Activated T-cell treated with anti-CD3 and anti-CD28 coated beads, Interleukin-2, amount 50 U/mL, for 72 hours (primary cell): ENCODE results near the gene MTX1. TPM values are rescaled to one million over a fixed set of nuclear protein-coding genes. Genes with fewer than 3 reads are reported as not detected.
"Not testable (repeated sequence)": the region's sequence is repeated elsewhere in the genome, so short reads cannot be mapped to it uniquely, and the experiment has no call there.

Experiments used
- ATAC-seq, 2 donors: fragments of 150-1000 bp; cut with Tn5 transposase; replicated peaks in 1 of 2; 2 replicates each; pipeline ENCODE4 v1.10.0; 2021; ENCODE audit warnings: moderate library complexity in 2 of 2, mild to moderate bottlenecking in 1 of 2
- DNase-seq, 2 donors: peaks; one replicate each; pipeline ENCODE4 v3.0.0; 2021 to 2022; ENCODE audit warnings: mixed read lengths in 1 of 2
- H3K27ac Mint-ChIP-seq: one replicate; pipeline ENCODE4 v1.8.0; 2022; ENCODE audit warnings: mild to moderate bottlenecking, moderate library complexity, mixed read lengths
- H3K27me3 Mint-ChIP-seq: one replicate; pipeline ENCODE4 v1.8.0; 2022; ENCODE audit warnings: low read depth, mixed read lengths
- H3K36me3 Mint-ChIP-seq, 2 donors: one replicate each; pipeline ENCODE4 v1.8.0; 2022; ENCODE audit warnings: mixed read lengths in 2 of 2, mild to moderate bottlenecking in 1 of 2; ENCODE audit not compliant: insufficient read depth in 2 of 2
- H3K4me1 Mint-ChIP-seq: one replicate; pipeline ENCODE4 v1.8.0; 2022; ENCODE audit warnings: low read depth, mixed read lengths
- H3K4me3 Mint-ChIP-seq, 2 donors: one replicate each; pipeline ENCODE4 v1.8.0; 2022; ENCODE audit warnings: mild to moderate bottlenecking in 2 of 2, mixed read lengths in 2 of 2, moderate library complexity in 2 of 2
- H3K9me3 Mint-ChIP-seq, 2 donors: one replicate each; pipeline ENCODE4 v1.8.0; 2022; ENCODE audit warnings: mixed read lengths in 2 of 2
- total RNA-seq, 2 donors: library from RNA; stranded (reverse); gene quantifications; one replicate each; pipeline ENCODE4 v1.2.3, GENCODE V29; 2022

Gene MTX1
- total RNA-seq, 2 donors from 2014 or later: 25.5 to 27.4 TPM

DNA sequence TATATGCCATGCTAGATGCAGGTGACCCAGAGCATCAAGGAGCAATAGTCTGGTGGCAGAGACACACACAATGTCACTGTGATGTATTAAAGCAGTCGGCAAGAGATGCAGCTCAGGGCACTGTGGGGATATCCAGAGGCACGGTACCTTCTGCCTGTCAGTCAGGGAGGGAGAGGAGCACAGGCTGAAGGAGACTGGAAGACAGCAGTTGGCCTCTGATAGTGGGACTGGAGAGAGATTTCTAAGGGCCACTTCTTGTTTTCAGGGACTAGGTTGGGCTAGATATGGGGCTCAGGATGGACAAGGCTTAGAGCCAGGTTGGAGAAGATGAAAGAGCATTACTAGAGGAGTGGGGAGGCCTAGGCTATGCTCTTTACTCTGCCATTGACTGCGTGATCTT is 22.8 kb downstream of the MTX1 start:
- DNase-seq, H3K27me3 Mint-ChIP-seq, H3K27ac Mint-ChIP-seq, H3K9me3 Mint-ChIP-seq, H3K4me3 Mint-ChIP-seq, H3K36me3 Mint-ChIP-seq, ATAC-seq: not testable (repeated sequence)
- peaks cover 25% of the 10 kb centered on the region for H3K4me1 Mint-ChIP-seq

DNA sequence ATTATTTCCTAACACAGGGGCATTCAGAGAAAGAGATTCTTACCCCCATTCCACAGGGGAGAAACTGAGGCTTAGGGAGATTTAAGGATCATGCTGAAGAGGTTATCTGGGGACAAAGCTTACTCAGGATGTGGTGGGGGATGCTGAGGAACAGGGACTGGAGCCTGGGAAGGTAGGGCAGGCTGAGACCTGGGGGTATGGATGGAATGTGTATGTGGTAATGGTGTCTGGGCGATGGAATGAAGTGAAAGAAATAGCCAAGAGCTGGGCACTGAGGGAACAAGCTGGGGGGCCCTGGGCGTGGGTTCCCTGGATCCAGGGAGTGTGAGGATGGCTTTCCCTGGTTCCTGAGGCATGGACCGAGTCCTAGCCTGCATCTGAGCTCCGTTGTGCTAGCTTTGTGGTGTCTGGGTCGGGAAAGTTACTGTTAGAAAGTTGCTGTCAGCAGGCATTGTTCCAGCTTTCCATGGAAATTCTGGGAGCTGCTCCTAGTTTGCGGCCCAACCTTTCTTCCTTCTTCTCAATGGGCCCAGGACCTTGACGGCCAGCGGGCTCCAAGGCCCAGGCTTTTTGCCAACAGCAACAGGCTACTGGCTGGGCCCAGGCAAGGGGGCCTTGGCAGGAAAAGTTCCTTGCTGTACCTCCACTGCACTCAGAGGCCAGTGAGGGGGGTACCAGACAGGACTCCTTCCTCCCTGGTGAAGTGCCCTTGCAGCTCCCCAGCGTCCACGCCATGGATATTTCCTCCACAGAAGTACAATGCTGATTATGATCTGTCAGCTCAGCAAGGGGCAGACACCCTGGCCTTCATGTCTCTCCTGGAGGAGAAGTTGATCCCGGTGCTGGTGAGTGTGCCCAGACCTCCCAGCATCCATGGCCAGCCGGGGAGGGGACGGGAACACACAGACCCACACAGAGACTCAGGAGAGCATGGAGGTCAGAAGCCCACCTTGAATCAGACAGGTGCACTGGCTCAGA is 23.8 kb downstream of the MTX1 start:
- not testable (repeated sequence) for H3K27me3 Mint-ChIP-seq, H3K4me3 Mint-ChIP-seq, H3K9me3 Mint-ChIP-seq, ATAC-seq, H3K36me3 Mint-ChIP-seq, DNase-seq, H3K27ac Mint-ChIP-seq
- peaks cover 17% of the 10 kb centered on the region for H3K4me1 Mint-ChIP-seq

DNA sequence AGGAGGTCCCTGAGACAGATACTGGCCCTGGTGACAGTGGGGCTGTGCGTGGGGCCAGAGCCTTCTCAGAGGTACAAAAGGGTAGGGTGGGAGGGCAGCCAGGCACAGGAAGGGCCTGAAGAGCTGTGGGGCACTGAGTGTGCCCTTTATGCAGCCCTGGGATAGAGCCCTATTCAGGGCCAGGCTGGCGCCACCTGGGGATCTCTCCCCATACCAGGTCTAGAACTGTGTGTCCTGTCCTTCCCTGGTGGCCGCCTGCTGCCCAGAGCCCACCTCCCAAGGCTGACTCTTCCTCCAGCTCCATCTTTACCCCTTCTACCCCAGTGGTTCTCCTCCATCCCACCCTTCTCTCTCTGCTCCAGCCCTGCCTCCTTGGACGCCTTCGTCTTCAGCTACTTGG is 25.0 kb downstream of the MTX1 start:
- not testable (repeated sequence) for H3K27ac Mint-ChIP-seq, H3K4me3 Mint-ChIP-seq, H3K4me1 Mint-ChIP-seq, H3K9me3 Mint-ChIP-seq, DNase-seq, H3K27me3 Mint-ChIP-seq, H3K36me3 Mint-ChIP-seq
- peak; percentile 14 for ATAC-seq

- not testable (repeated sequence) for H3K4me3 Mint-ChIP-seq, H3K9me3 Mint-ChIP-seq, H3K27me3 Mint-ChIP-seq, H3K36me3 Mint-ChIP-seq, DNase-seq, ATAC-seq, H3K4me1 Mint-ChIP-seq
- H3K27ac Mint-ChIP-seq: peak overlapping the region; percentile 59
These were observed 26.9 kb downstream of the MTX1 start for GRCh38 chr1:155235375-155235774.

DNA sequence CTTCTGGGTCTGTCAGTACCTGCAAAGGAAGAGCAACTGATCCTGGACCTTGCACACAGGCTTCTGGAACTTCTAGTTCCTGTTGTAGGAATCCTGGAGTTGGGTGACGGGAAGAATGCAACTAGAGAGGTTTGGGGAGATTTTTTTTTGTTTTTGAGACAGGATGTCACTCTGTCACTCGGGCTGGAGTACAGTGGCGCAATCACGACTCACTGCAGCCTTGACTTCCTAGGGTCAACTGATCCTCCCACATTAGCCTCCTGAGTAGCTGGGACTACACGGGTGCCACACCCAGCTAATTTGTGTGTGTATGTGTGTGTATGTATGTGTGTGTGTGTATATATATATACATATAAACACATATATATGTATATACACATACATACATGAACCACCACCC is 28.0 kb downstream of the MTX1 start:
- H3K27ac Mint-ChIP-seq: no peak overlapping the region
- no peaks in the 10 kb centered on the region for H3K27me3 Mint-ChIP-seq
- no peaks in the 10 kb centered on the region for H3K9me3 Mint-ChIP-seq
- ATAC-seq (no peak), DNase-seq (no peak)
- no peak overlapping the region for H3K4me3 Mint-ChIP-seq
- peaks cover 14% of the 10 kb centered on the region for H3K4me1 Mint-ChIP-seq
- H3K36me3 Mint-ChIP-seq: peaks cover 3 to 5% of the 10 kb centered on the region in 2 donors

- peaks cover 2 to 3% of the 10 kb centered on the region in 2 donors for H3K36me3 Mint-ChIP-seq
- peak overlapping the region; percentile 79 to 88 for H3K4me3 Mint-ChIP-seq
- DNase-seq (peak; percentile 66 to 70), ATAC-seq (peak; percentile 47 to 52)
- no peaks in the 10 kb centered on the region for H3K27me3 Mint-ChIP-seq
- H3K27ac Mint-ChIP-seq: peak overlapping the region; percentile 83
- peaks cover 53% of the 10 kb centered on the region for H3K4me1 Mint-ChIP-seq
- H3K9me3 Mint-ChIP-seq: no peaks in the 10 kb centered on the region
These were observed 32.7 kb downstream of the MTX1 start for GRCh38 chr1:155241069-155241679.

DNA sequence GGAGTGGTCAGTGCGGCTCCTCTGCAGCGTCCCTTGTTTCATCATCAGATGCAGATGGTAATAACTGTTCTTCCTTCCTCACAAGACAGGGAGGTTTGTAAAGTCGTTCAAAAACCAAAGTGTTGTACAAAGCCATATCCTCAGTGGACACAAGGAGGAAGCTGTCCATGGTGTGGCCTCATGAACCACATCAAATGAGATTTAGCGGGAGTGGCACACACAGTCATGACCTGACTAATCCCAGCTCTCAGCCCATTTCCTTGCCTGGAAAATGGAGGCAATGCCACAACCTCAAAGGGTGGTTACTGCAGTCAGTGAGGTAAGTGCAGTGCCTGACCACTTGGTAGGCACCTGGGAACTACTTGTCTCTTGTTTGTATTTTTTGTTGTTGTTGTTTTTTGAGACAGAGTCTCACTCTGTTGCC is 33.4 kb downstream of the MTX1 start:
- Mint-ChIP-seq H3K4me1 (peaks cover 53% of the 10 kb centered on the region), H3K36me3 (peaks cover 4 to 5% of the 10 kb centered on the region in 2 donors), H3K27me3 (no peaks in the 10 kb centered on the region), H3K9me3 (no peaks in the 10 kb centered on the region), H3K4me3 (peak overlapping the region; percentile 79 to 88), H3K27ac (no peak overlapping the region)
- DNase-seq: no peak
- no peak for ATAC-seq

DNA sequence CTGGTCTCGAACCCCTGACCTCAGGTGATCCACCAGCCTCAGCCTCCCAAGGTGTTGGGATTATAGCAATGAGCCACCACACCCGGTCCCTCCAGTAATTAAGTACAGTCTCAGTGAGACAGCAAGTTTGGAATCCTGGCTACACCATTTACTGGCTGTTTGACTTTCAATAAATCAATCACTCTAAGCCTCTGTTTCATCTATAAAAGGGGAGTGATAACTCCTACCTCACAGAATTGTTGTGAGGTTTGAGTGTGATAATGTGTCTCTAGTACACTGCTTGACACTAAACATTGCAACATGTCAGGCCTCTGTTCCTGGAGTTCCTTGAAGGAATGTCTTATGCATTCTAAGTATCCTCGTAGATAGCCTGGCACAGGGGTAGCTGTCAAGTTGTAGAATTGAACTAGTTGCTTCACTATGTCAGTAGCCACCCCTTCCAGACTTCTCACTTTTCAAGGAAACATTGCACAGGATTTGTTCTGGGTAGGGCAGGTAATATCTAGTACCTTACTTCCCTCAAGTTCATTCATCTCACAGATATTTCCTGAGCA is 34.4 kb downstream of the MTX1 start:
- peak overlapping the region; percentile 44 for H3K27ac Mint-ChIP-seq
- peaks cover 53% of the 10 kb centered on the region for H3K4me1 Mint-ChIP-seq
- no peak for DNase-seq
- H3K9me3 Mint-ChIP-seq: no peaks in the 10 kb centered on the region
- H3K4me3 Mint-ChIP-seq: peak overlapping the region; percentile 79 to 90
- no peaks in the 10 kb centered on the region for H3K27me3 Mint-ChIP-seq
- peaks cover 3 to 5% of the 10 kb centered on the region in 2 donors for H3K36me3 Mint-ChIP-seq
- ATAC-seq: no peak

DNA sequence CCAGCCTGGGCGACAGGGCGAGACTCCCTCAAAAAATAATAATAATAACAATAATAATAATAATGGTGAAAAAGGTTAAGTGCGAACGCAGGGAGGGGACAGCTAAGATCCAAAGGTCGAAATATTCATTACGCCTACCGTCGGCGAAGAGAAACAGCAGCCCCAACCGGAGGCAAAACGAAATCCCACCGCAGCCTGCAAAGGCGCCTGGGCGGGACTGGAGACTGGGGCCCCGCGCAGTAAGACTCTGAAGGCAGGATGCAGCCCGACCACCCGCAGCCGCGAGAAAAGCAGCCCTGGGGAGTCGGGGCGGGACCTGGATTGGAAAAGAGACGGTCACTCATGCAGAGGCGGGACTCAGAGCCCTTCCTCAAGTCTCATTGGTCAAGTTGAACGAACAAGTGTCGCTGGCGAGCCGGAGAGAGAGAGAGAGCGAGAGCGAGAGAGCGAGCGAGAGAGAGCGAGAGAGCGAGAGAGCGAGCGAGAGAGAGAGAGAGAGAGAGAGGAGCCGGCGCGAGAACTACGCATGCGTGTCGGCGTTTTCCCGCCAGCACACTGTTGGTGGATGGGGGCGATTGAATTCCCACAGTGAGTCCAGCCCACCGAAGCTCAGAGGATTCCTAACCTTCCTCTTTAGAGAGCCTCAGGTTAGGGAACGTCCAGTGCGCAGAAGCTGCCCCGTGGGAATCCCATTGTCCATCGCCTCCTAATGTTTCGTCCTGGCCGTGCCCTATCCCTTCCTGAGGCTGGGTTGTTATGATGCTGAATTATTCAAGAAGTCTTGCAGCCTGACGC is 36.1 kb downstream of the MTX1 start:
- H3K27me3 Mint-ChIP-seq: no peaks in the 10 kb centered on the region
- peaks cover 53% of the 10 kb centered on the region for H3K4me1 Mint-ChIP-seq
- no peaks in the 10 kb centered on the region for H3K9me3 Mint-ChIP-seq
- peak overlapping the region; percentile 93 for H3K27ac Mint-ChIP-seq
- ATAC-seq (peak; percentile 95 to 97), DNase-seq (peak; percentile 96 to 97)
- H3K36me3 Mint-ChIP-seq: peaks cover 3 to 5% of the 10 kb centered on the region in 2 donors
- peak overlapping the region; percentile 77 to 79 for H3K4me3 Mint-ChIP-seq

GRCh38 chr1:155245163-155245524 is 36.6 kb downstream of the MTX1 start:
- Mint-ChIP-seq H3K36me3 (peaks cover 3 to 5% of the 10 kb centered on the region in 2 donors), H3K4me1 (peaks cover 52% of the 10 kb centered on the region), H3K27me3 (no peaks in the 10 kb centered on the region), H3K4me3 (peak overlapping the region; percentile 77 to 79), H3K9me3 (no peaks in the 10 kb centered on the region), H3K27ac (peak overlapping the region; percentile 10)
- ATAC-seq: no peak
- no peak for DNase-seq

- H3K4me3 Mint-ChIP-seq, DNase-seq, H3K27ac Mint-ChIP-seq, H3K27me3 Mint-ChIP-seq, H3K36me3 Mint-ChIP-seq, ATAC-seq, H3K9me3 Mint-ChIP-seq: not testable (repeated sequence)
- peaks cover 43% of the 10 kb centered on the region for H3K4me1 Mint-ChIP-seq
These were observed 38.3 kb downstream of the MTX1 start for GRCh38 chr1:155246796-155247195.

DNA sequence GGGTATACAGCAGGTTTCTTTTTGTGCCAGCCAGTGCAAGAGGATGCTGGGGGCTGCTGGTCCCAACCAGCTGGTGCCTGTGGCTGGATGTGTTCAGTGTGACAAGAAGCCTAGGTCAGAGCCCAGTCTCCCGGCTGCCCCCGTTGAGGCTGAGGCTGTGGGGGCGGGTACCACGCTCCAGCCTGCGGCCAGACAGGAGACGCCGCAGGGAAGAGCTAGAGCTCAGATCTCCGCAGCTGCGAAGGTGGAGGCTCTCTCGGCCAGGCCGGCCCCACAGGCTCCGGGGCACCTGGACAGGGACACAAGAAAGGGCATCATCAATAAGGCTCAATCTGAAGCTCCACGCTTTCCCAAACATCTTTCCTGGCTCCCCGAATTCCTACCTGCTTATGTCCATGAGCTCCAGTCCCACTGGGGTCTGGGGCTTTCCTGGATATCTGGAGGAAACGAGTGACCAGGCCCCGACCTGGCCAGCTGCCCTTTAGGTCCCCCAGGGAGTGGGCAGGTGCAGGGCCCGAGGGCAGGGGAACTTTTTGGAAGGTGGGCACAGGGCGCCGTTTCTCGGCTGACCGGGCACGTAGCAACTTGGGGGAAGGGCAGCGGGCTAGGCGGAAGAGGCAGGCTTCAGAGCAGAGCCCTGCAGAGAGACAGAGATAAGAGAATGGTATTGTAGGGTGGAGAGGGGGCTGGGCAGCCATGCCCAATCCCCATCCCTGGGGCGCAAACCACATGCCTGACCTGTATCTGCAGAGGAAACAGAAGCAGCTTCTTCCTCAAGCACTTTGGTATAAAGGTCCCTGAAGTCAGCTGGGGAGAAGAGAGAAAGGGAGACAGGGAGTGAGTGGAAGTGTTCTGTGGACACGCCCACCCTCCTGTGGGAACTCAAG is 39.4 kb downstream of the MTX1 start:
- no peaks in the 10 kb centered on the region for H3K9me3 Mint-ChIP-seq

More for the DNA sequence above, 39.4 kb downstream of the MTX1 start:
- no peak for ATAC-seq
- DNase-seq: no peak
- no peaks in the 10 kb centered on the region for H3K27me3 Mint-ChIP-seq
- H3K4me3 Mint-ChIP-seq: no peak overlapping the region
- no peak overlapping the region for H3K27ac Mint-ChIP-seq
- peaks cover 32% of the 10 kb centered on the region for H3K4me1 Mint-ChIP-seq
- H3K36me3 Mint-ChIP-seq: peaks cover 2 to 5% of the 10 kb centered on the region in 2 donors
